A549 (cell line): ENCODE measurements around the gene TBC1D22A. TPM values are rescaled to one million over a fixed set of nuclear protein-coding genes. Genes with fewer than 3 reads are reported as not detected.

Experiments used
- ATAC-seq, 2 experiments: fragments of 200-7000 bp in 1 of 2; fragments of >200 bp in 1 of 2; cut with Nextera tagmentation in 1 of 2; cut with Tn5 transposase in 1 of 2; 3 replicates each; pipeline versions ENCODE4 v1.8.0 to v1.9.1; 2018 to 2020; ENCODE audit warnings: mild to moderate bottlenecking in 1 of 2, moderate library complexity in 1 of 2
- CTCF ChIA-PET: fragments of 300-600 bp; sonication (Branson Sonifier 250); formaldehyde crosslinking; extraction: SDS; loops from one replicate; lab custom pipeline; 2021; ENCODE audit warnings: antibody characterized with exemption, inconsistent platforms; lab: Yijun Ruan, JAX
- POLR2A ChIA-PET: fragments of 350-600 bp; formaldehyde crosslinking; extraction: SDS; loops from one replicate; lab custom pipeline; 2021; ENCODE audit warnings: antibody characterized with exemption, inconsistent platforms; lab: Yijun Ruan, JAX
- DNase-seq, 2 experiments: peaks; one replicate each; pipeline versions ENCODE4 v3.0.0 to v3.0.0-alpha.2; 2011 to 2016; ENCODE audit warnings: low read depth in 1 of 2, low spot score in 1 of 2
- FAIRE-seq: peaks from 2 replicates; lab custom pipeline; 2011; peaks lifted over from hg19 to GRCh38; lab: Jason Lieb, UNC
- H3K27ac ChIP-seq, 2 experiments: fragments of >200 bp; sonication (Bioruptor Twin); formaldehyde crosslinking; 3 replicates each; pipeline ENCODE4 v1.5.1; 2016 to 2017
- H3K4me1 ChIP-seq: fragments of >200 bp; sonication (Bioruptor Twin); formaldehyde crosslinking; 3 replicates; pipeline ENCODE4 v1.6.1; 2016
- H3K4me2 ChIP-seq: fragments of >200 bp; sonication (Bioruptor Twin); formaldehyde crosslinking; 3 replicates; pipeline ENCODE4 v1.6.1; 2016
- H3K4me3 ChIP-seq: fragments of >200 bp; sonication (Bioruptor Twin); formaldehyde crosslinking; 3 replicates; pipeline ENCODE4 v1.5.1; 2016
- H3K9me3 ChIP-seq: fragments of >200 bp; sonication (Bioruptor Twin); formaldehyde crosslinking; 3 replicates; pipeline ENCODE4 v1.6.1; 2016
- BCL3 ChIP-seq: fragments of >200 bp; sonication (Bioruptor Twin); formaldehyde crosslinking; IDR thresholded peaks from 3 replicates; pipeline ENCODE4 v1.6.1; 2016
- CHD4 ChIP-seq: fragments of 200-600 bp; sonication (generic); IDR thresholded peaks from 2 replicates; pipeline ENCODE4 v1.6.1; 2016; ENCODE audit warnings: antibody characterized with exemption, mild to moderate bottlenecking, borderline replicate concordance
- FOSB ChIP-seq: fragments of 250-450 bp; sonication (Bioruptor Pico); IDR thresholded peaks from 2 replicates; pipeline ENCODE4 v1.5.0; 2020; ENCODE audit warnings: mild to moderate bottlenecking, moderate library complexity
- GATA3 ChIP-seq: IDR thresholded peaks from 2 replicates; pipeline ENCODE4 v1.6.1; 2012; ENCODE audit warnings: borderline replicate concordance
- HDAC2 ChIP-seq: fragments of 200-600 bp; sonication (generic); IDR thresholded peaks from 2 replicates; pipeline ENCODE4 v1.6.1; 2016
- HMGXB4 ChIP-seq: fragments of 250-450 bp; sonication (Bioruptor Pico); IDR thresholded peaks from 2 replicates; pipeline ENCODE4 v1.5.0; 2021; ENCODE audit warnings: mild to moderate bottlenecking, moderate library complexity, borderline replicate concordance
- HOXB13 ChIP-seq: fragments of 250-450 bp; sonication (Bioruptor Pico); IDR thresholded peaks from 2 replicates; pipeline ENCODE4 v1.5.0; 2020; ENCODE audit warnings: low read depth, mild to moderate bottlenecking, moderate library complexity
- HOXB5 ChIP-seq: fragments of 250-450 bp; sonication (Bioruptor Pico); IDR thresholded peaks from 2 replicates; pipeline ENCODE4 v1.5.0; 2020; ENCODE audit warnings: mild to moderate bottlenecking, moderate library complexity
- JUNB ChIP-seq: fragments of >200 bp; sonication (Bioruptor Twin); formaldehyde crosslinking; IDR thresholded peaks from 2 replicates; pipeline ENCODE4 v1.6.1; 2016
- MAZ ChIP-seq: fragments of 150-350 bp; IDR thresholded peaks from 2 replicates; pipeline ENCODE4 v1.6.1; 2014; ENCODE audit warnings: antibody characterized with exemption, low read depth, low read length, borderline replicate concordance
- NFE2L2 ChIP-seq: fragments of 150-350 bp; conservative IDR thresholded peaks from 2 replicates; pipeline ENCODE4 v1.6.1; 2014; ENCODE audit warnings: low read length
- POLR2A ChIP-seq: IDR thresholded peaks from 2 replicates; pipeline ENCODE4 v1.6.1; 2012; ENCODE audit warnings: mild to moderate bottlenecking, low read length
- RARB ChIP-seq: fragments of 250-450 bp; sonication (Bioruptor Pico); IDR thresholded peaks from 2 replicates; pipeline ENCODE4 v1.8.0; 2021; ENCODE audit warnings: mild to moderate bottlenecking, moderate library complexity
- REST ChIP-seq: fragments of 200-600 bp; sonication (generic); IDR thresholded peaks from 2 replicates; pipeline ENCODE4 v1.6.1; 2016; ENCODE audit warnings: antibody characterized with exemption, mild to moderate bottlenecking, moderate library complexity
- RFX5 ChIP-seq: fragments of 450-650 bp; IDR thresholded peaks from 2 replicates; pipeline ENCODE4 v1.7.1; 2014; ENCODE audit warnings: antibody characterized with exemption, mild to moderate bottlenecking, moderate library complexity
- SMC3 ChIP-seq: fragments of >200 bp; sonication (Bioruptor Twin); formaldehyde crosslinking; IDR thresholded peaks from 3 replicates; pipeline ENCODE4 v1.6.1; 2018; ENCODE audit warnings: inconsistent platforms
- TP53 ChIP-seq: fragments of 250-450 bp; sonication (Bioruptor Pico); IDR thresholded peaks from 2 replicates; pipeline ENCODE4 v1.5.0; 2021; ENCODE audit warnings: mild to moderate bottlenecking, moderate library complexity
- ZC3H11A ChIP-seq: fragments of 450-650 bp; IDR thresholded peaks from 2 replicates; pipeline ENCODE4 v1.6.1; 2014; ENCODE audit warnings: antibody characterized with exemption, mild to moderate bottlenecking
- ZFP36 ChIP-seq: fragments of 450-650 bp; IDR thresholded peaks from 2 replicates; pipeline ENCODE4 v1.6.1; 2014; ENCODE audit warnings: borderline replicate concordance; ENCODE audit not compliant: partially characterized antibody
- ZNF302 ChIP-seq: fragments of 250-450 bp; sonication (Bioruptor Pico); IDR thresholded peaks from 2 replicates; pipeline ENCODE4 v1.9.0; 2021; ENCODE audit warnings: inconsistent platforms, mild to moderate bottlenecking, moderate library complexity
- ZSCAN20 ChIP-seq: fragments of 250-450 bp; sonication (Bioruptor Pico); IDR thresholded peaks from 2 replicates; pipeline ENCODE4 v1.8.0; 2022; ENCODE audit warnings: mild to moderate bottlenecking, moderate library complexity
- WGBS: methylation state at CpG from one replicate; pipeline ENCODE4 v1.1.6; 2017; ENCODE audit errors: missing lambda C conversion rate; 5-methylcytosine and 5-hydroxymethylcytosine counted together
- polyA plus RNA-seq, 4 experiments: library from polyadenylated mRNA; depleted of rRNA in 3 of 4; stranded (reverse); fragments of >200 nt; fragmentation: RNase III in 1 of 4; extraction: RNeasy Plus Mini Kit Qiagen cat#74134 plus additional on column Dnase treatment in 1 of 4; gene quantifications; 2 replicates in 3 of 4; 3 replicates in 1 of 4; pipeline ENCODE4 v1.2.3, GENCODE V29; 2011 to 2017
- TF ChIP-seq, protein P1 (sequence below): fragments of >200 bp; sonication (Bioruptor Twin); formaldehyde crosslinking; IDR thresholded peaks from 3 replicates; pipeline ENCODE4 v1.5.1; 2016

Gene TBC1D22A
- polyA plus RNA-seq, 2 of the 4 experiments (the other 2 are of a cell fraction): 8.9 to 10.8 TPM

DNA sequence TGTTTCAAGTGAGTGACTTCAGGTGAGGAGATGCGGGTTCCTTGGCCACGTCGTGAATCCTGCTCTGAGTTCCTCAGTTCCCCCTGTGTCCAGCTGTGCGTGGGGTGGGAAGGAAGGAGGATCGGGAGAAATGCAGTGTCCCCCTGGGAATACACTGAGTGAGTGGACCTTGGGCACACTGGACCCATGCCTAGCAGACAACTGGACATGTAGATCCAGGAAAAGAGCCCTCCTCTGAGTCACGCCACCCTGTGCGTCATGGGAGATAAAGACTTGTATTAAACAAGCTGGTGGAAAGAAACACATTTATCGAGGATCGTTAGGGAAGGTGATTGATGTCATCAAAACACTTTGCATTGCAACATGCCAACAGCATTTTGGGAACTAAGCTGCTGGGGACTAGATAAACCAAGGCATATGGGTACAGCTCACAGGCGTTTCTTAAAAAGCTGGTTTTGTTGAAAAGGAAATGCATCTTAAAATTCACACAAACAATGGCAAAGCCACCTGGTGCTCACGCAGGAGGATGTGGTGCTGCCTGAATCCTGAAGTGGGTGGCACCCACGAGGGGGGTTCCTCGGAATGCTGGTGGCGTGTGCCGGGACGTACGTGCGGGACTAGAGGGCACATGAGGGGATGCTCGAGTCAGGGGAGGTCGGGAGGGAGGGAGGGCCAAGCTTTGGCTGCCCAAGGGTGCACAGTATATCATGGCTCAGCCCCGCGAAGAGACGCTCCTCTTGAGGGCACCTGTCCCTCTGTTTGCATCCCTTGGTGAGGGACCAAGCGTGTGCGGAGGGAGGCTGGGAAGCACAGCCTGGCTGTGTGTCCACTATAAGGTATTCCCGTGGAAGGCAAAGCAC, 303.5 kb downstream of the TBC1D22A start:
- no peak overlapping the region for H3K27ac ChIP-seq
- WGBS: 84% methylated on average over 23 of the region's 26 CpGs
- ATAC-seq (peak in 1 of 2 experiments; percentile 19; a peak in 1 of 6 replicates), FAIRE-seq (no peak), DNase-seq (no peak)
- no peak overlapping the region for H3K4me3 ChIP-seq
- H3K4me2 ChIP-seq: no peak overlapping the region
- no peaks in the 10 kb centered on the region for H3K4me1 ChIP-seq
- ChIA-PET POLR2A (no interaction called here), CTCF (no interaction called here)
- TF ChIP-seq HOXB5 (no peak), GATA3 (no peak), POLR2A (no peak), MAZ (no peak), HDAC2 (no peak), BCL3 (no peak)
- TF ChIP-seq, protein P1, sequence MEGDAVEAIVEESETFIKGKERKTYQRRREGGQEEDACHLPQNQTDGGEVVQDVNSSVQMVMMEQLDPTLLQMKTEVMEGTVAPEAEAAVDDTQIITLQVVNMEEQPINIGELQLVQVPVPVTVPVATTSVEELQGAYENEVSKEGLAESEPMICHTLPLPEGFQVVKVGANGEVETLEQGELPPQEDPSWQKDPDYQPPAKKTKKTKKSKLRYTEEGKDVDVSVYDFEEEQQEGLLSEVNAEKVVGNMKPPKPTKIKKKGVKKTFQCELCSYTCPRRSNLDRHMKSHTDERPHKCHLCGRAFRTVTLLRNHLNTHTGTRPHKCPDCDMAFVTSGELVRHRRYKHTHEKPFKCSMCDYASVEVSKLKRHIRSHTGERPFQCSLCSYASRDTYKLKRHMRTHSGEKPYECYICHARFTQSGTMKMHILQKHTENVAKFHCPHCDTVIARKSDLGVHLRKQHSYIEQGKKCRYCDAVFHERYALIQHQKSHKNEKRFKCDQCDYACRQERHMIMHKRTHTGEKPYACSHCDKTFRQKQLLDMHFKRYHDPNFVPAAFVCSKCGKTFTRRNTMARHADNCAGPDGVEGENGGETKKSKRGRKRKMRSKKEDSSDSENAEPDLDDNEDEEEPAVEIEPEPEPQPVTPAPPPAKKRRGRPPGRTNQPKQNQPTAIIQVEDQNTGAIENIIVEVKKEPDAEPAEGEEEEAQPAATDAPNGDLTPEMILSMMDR: no peak
- H3K9me3 ChIP-seq: no peaks in the 10 kb centered on the region

DNA sequence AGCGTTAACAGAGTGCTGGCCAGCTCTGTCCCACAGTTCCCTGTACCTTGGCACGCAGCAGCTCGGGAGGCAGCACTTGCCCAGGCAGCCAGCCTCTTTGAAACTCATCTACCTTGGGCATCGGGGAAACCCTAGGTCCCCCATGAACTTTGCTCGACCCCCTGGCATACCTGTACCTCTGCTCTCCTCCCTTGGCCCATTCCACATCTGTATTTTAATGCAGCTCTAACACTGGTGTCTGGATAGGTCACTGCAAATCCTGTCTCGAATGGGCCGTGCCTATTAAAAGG, 304.1 kb downstream of the TBC1D22A start:
- no peak overlapping the region for H3K27ac ChIP-seq
- no peaks in the 10 kb centered on the region for H3K9me3 ChIP-seq
- WGBS: 92% methylated on average over 6 of the region's 7 CpGs
- ChIA-PET CTCF (no interaction called here), POLR2A (no interaction called here)
- no peaks in the 10 kb centered on the region for H3K4me1 ChIP-seq
- ATAC-seq (no peak), FAIRE-seq (no peak), DNase-seq (no peak)
- H3K4me3 ChIP-seq: no peak overlapping the region
- TF ChIP-seq JUNB: no peak
- TF ChIP-seq NFE2L2: no peak
- no peak for TF ChIP-seq CHD4
- no peak for TF ChIP-seq FOSB
- TF ChIP-seq SMC3: no peak
- no peak for TF ChIP-seq RFX5
- no peak for TF ChIP-seq ZC3H11A
- TF ChIP-seq REST: no peak
- TF ChIP-seq HMGXB4 (CRISPR knock-in tag): no peak
- no peak for TF ChIP-seq MAZ
- TF ChIP-seq HOXB5: no peak
- no peak for TF ChIP-seq RARB (CRISPR knock-in tag)
- TF ChIP-seq ZSCAN20 (CRISPR knock-in tag): no peak
- no peak for TF ChIP-seq TP53
- no peak for TF ChIP-seq HOXB13 (CRISPR knock-in tag)
- no peak for TF ChIP-seq ZFP36
- TF ChIP-seq, protein P1: no peak
- TF ChIP-seq ZNF302: no peak
- TF ChIP-seq POLR2A: no peak
- H3K4me2 ChIP-seq: no peak overlapping the region
